HG03139 (cell line): ENCODE results near the gene BPIFB2.

Source experiments
- ATAC-seq: cut with Tn5 transposase; IDR thresholded peaks from one replicate; pipeline ENCODE4 v1.9.1; 2021; ENCODE audit not compliant: unreplicated experiment

Gene BPIFB2

DNA sequence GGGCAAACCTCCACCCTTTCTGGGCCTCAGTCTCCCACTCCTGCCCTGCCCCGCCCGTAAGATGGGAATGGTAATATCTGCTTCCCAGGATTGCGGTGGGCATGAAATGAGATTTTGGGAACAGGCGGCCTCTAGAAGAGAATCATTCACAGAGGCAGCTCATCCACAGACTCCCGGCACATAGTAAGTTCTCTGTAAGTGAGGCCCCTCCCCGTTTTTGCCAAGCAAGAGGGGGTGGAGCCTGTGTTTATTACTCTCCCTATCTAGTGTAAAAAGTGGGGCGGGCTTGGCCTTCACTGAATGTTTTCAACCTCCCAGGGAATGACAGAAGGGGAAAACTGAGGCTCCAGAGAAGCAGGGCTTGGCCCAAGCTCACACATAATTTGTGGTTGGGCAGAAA lies 23.3 kb upstream of the BPIFB2 start:
- ATAC-seq, result no peak

DNA sequence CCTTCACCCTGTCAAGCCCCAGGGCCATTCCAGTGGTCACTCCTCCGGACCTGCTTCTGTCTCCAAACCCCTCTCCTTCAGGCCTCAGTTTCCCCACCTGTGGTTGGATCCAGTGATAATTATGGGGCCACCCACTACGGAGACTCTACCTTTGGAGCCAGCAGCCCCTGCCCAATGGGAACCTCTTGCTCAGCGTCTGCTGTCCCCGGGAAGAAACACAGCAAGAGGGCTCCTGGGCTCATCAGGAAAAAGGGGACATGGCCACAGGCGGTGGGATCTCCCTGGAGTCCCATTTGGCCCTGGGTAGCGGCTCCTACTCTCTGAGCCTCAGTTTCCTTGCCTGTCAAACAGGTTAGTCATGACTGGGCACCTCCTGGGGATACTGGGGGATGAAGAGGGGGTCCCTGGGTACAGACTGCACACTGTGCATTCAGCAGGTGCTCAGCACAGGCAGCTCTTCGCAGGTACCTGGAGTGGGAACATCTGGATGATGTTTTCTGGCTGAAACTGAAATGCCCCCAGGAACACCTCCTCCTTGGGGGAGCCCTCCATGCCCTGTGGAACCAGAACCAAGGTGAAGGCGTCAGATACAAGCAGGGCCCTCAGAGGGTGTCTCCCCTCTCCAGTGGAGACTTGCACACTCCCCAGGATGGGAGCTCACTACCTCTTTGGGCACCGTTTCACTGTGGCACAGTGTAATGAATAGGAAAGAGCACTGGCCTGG lies 22.7 kb upstream of the BPIFB2 start:
- ATAC-seq, result no peak

DNA sequence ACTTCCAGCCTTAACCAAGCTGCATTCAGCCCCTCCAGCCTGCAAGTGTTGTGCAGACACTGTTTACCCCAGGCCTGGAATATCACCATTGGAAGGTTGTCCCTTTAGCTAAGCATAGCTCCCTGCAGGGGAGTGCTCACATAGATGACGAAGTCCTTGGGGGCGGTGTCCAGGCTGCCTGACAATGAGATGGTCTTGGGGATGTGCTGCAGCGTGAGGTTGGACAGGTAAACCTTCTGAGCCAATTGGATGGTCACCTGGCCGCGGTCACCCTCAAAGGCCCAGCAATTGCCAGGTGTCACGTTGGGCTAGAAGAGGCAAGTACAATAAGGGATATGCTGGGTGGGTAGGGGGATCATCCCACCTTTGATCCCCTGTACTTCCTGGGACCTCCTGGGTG lies 21.9 kb upstream of the BPIFB2 start:
- no peak for ATAC-seq

DNA sequence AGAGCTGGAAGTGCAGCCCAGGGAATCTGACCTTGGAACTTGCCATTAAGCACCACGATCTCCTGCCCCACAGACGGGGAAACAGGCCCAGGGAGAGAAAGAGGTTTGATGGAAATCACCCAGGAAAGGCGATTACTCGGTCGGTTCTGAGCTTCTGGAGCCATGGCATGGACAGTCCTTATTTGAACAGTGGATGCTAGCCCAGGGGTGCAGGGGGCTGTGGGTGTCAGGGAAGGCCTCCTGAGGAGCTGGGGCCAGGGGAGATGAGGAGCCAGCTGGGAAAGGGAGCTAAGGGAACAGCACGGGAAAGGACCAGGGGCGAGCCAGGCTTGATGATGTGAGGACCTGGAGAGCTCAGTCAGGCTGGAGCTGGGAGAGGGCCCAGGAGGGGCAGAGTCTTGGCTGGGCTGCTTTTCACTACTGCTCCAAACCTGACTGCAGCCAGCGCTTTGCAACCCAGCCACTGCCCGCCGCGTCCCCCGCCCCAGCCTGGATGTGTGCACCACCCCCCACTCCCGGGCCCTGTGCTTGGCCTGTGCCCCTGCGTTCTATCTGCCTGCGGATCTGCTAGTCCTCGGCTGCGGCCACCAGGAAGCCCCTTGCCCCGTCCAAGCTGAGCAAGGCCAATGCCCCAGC lies 21.1 kb upstream of the BPIFB2 start:
- no peak for ATAC-seq

DNA sequence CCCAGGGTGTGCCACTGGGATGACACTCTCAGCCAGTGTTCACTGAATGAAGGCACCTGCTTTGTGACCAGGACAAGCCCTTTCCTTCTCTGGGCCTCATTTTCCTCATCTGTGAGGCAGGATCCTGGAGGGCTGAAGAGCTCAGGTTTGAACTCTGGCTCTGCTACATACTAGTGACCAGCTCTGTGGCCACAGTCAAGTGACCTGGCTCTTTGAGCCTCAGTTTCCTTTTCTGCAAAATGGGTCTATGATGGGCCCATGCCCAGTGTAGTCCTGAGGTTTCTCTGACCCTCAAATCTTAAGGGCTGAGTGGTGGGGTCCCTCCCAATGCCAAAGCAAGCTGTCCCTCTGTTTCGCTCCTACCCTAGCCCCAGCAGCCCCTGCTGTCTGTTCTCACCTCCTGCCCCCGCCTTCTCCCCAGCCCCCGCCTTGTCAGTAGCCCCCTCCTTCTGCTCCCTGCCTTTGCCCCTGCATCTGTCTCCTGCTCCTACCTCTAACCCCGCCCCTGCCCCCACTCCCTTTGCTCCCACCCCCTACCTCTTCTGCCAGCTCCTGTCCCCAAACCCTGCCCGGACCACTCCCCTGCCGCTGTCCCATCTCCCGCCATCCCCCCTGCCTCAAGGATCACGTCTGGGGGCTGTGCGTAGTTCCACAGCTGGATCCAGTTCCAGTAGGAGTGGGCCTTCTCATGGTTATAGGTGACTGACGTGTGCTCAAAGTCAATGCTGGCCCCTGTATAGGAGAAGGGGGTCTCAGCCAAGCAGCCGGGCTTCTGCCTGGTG lies 20.3 kb upstream of the BPIFB2 start:
- ATAC-seq, result no peak

DNA sequence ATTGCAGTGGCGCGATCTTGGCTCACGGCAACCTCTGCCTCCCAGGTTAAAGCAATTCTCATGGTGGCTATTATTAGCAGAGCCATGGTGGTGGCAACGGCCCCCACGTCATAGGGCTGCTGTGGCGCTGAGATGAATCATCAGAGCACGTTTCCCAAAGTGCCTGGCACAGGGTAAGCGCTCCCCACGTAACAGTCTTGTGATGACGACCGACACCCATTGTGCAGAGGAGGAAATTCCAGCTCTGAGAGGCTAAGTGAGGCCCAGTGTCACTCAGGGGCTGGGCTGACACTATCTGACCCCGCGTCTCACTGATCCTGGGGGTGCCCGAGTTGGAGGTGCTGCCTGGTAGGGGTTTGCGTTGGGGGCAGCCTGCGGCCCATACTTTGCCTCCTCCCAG lies 19.5 kb upstream of the BPIFB2 start:
- no peak for ATAC-seq

DNA sequence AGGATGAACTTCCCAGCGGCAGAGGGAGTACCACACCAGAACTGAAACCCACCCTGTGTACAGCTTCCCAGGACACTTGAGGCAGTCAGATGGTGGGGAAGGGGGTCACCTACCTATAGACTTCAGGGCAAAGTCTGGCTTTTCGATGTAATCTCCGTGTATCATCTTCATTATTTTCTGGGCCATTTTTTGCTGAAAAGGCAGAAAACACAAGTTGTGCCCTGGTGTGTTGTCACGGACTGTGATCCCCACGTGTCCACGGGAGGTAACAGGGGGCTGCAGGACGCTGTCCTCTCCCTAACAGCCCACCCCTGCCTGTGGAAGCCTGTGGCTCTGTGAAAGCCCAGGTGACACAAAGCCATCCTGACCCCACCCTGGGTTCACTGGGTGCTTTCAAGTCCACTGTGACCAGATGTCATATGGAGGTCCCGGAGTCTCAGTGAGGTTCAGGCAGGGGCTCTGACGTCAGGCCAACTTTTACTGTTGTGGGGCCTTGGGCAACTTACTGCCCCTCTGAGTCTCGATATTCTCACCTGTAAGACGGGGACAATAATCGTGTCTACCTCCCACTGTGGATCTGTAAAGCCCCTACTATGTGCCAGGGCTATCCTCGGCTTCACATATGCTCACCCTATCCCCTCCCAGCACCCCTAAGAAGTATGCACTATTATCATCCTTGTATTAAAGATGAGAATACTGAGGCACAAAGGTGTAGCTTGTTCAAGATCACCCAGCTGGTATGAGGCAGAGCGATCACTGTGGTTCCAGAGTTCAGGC lies 17.8 kb upstream of the BPIFB2 start:
- ATAC-seq, result no peak

DNA sequence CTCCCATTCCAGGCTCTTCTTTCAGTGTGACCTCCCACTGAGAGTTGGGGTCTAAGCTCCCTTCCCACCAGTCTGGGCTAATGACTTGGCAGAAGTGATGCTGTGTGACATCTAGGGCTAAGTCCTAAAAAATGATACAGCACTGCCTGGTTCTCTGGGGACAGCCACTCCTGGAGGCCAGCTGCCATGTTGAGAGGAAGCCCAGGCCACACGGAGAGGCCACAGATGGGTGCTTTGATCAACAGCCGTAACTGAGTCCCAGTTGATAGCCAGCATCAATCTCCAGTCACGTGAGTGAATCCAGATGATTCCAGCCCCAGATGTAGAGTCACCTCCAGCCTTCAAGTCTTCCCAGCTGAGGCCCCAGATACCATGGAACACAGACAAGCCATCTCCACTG lies 17.1 kb upstream of the BPIFB2 start:
- no peak for ATAC-seq

DNA sequence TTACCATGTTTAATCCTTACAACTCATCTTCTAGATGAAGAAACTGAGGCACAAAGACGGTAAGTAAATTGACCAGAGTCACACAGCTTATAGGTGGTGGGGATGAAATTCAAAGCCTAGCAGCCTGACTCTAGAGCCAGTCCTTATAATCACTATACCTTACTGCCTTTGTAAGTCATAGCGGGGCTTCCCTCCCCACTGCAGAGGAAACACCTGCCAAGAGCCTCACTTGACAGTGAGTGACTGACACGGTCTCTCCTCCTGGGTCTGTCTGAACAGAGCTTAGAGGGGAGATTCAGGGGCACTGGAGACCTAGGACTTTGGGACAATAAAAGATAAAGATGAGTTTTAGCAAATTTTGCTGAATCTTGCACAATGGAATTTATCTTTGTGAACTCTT lies 16.1 kb upstream of the BPIFB2 start:
- ATAC-seq, result no peak

DNA sequence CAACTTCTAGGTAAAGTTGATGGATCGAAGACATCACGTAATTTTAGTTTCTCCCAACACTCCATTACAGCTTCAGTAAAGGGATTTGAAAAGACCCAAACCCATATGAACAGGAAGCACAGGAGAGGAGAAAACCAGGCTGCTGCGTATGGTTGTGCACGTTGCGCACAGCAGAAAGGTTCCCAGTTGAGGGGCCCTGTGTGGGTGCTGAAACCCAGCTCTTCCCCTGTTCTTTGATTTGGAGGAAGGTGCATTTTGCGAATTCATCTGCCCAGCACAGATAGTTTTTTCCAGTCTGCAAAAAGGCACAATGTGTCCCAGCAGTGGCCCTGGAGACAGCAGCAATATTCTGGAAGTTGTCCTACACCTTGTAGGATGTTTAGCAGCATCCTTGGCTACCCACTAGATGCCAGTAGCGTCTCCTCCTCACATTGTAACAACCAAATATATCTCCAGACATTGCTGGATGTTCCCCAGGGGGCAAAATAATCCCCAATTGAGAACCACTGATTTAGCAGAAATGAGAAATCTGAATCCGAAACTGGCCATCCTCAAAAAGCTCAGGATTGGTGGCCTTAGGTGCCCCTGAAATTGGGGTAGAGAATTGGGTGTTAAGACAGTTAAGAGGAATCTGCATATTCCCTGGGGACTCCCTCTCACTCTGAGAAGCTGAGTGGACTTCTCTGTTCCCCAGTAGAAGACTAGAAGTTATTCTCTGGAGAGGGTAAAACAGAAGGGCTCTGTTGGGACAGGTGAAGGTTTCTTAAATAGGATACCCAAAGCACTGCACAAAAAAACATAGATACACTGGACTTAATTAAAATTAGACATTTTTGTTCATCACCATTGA lies 15.5 kb upstream of the BPIFB2 start:
- no peak for ATAC-seq

DNA sequence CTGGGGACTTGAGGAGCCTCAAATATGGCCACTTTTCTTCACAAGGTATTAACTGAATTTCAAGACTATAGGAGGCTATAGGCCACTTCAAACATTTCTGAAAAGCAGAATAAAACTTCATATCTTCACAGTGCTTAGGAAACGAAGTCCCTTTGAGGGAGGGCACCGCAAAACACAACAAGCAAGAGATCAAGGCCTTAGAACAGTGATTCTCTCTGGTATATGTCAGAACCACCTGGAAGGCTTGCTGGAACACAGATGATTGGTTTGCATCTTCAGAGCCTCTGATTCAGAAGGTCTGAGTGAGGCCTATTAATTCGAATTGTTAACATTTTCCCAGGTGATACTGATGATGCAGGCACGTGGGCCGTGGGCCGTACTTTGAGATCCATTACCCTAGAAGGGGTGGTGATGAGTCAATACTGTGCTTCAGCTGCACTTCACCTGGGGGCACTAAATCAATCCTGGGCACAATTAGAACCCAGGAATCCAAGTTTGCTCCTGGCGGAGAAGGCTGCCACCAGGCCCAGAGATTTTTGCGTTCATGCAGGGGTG lies 13.9 kb upstream of the BPIFB2 start:
- no peak for ATAC-seq

DNA sequence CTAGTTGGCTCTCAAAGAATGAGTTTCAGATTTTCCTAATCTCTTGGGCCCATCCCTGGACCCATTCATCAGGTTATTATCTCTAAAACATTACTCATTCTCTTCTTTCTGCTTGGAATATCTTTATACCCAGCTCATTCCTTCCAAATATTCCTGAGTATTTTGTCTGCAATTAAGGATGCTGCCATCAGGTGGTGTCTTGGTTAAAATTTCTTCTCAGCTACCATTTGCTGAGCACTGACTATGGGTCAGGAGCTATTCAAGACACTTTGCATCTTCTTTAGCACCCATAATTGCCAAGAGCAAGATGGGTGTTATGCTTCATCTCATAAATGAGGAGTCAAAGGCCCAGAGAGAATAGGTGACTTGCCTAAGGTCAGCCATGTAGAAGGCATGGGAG lies 11.7 kb upstream of the BPIFB2 start:
- ATAC-seq, result no peak

DNA sequence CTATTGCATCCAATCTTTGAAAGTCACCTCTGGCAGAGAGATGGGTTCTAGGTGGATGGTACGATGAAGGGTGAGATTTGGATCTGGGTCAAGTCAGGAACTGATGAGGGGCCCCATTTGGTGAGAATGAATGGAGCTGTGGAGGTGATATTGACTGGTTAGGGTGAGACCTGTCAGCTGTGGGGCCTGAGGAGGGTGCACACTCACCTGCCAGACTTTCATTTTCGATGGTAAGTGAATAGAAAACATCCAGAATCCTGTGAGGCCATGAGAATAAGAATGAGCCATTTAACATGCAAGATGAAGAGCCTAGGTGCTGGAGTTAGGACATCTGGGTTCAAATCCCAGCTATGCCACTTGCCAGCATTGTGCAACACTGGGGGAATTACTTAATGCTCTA lies 10.1 kb upstream of the BPIFB2 start:
- ATAC-seq, result no peak

DNA sequence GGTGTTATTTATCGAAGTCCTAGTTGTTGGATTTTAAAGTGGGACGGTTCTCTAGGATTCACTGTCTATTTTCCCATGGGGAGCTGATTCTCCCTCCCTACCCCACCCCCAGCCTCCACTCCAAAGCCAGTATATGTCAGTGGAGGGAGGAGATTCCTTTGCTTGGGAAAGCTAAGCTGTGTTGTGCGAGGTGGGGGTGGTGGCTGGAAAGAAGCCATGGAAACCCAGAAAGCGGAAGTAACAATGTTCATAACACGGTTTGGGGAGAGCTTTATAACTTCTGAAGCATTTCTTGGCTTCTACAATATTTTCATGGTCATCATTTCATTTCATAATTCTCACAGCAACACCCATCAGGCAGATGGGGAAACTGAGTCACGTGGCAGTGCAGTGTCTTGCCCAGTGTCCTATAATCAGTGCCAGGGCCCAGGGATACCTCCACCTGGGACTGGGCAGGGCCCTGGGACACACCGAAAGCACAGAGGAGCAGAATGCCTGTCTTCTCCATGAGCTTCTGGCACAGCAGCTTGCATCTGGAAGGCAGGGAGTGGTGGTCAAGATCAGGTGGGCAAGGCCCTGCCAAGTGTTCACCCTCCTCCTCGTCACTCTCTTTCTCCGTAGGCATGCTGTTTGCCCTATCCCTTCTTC lies 7.8 kb upstream of the BPIFB2 start:
- no peak for ATAC-seq

DNA sequence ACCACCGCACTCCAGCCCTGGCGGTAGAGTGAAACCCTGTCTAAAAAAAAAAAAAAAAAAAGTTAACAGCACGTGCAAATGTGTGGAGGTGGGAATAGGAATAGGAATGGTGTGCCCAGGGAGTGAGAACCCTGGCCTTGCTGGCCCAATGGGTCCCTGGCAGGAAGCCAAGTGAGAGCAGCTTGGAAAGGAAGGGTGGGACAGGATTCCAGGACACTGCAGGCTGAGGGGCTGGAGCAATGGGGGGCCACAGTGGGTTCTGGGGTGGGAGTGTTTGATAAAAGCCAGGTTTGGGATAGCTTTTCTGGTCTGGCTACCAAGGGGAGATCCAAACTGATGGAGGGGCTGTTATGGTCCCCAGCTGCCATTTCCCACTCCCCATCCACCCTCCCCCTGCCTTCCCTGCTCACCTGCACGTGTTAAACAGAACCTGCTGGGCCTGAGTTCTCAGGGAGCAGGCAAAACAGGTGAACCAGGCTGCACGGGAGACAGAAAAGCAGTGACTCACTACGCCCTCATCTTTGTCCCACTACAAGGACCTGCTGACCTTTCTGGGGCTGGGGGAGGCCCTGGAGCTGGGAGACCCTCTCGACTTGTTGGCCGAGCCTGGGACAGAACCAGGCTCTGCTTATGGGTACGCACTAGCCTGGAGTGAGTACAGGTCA lies 6.6 kb upstream of the BPIFB2 start:
- ATAC-seq, result no peak

DNA sequence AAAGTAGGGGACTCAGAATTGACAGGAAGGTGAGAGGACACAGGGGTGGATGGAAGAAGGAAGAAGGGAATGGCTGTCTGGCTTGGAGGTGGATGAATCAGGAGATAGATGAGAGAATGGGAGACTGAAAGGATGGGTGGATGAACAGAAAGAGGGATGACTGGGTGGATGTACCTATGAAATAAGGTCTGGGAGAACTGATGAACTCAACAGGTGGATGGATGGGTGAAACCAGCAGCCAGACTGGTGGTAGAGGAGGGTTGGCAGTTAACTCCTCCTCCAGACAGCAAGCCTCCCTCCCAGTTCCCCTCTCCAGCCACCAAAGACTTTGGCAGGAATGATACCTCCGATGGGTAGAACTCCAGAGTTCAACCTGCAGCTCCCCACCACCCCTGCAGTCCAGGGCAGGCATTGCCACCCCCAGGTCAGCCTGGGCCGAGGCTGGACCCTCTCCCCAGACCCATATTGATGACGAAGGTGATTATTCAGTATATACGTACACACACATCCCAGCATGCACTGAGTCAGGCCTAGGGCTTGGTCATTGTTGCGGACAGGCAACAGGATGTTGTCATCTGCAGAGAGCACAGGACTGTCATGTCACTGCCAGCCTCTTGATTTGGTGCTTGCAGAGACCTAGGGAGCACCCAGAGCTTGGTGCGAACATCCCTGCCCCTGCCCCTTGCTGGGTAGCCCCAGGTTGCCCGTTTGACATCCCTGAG lies 5.3 kb upstream of the BPIFB2 start:
- ATAC-seq, result no peak

DNA sequence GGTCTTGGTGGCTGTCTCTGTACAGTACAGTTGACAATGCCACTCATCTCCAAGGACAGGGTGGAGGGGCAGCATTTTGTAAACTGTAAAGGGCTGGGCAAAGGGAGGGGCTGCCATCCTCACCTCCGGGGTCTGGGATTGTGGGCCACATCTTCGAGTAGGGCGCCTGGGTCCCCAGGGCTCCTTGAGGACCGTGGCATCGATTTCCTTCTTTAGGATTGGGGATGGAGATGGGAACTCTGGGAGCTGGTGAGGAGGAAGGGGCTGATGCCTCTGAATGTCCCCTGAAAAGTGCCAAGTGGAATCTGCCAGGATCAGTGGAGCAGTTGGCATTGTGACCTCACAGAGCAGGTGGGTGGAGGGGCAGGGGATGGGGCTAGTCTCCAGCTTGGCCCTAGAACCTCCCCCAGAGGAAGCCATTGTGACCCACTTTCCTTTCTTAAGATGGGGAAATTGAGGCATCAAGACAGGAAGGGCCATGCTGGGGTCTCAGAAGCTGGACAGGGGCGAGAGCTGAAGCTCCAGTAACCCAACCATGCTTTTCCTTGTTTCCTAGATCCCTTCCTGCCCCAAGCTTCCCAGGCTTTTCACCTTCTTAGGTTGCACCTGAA lies 3.3 kb upstream of the BPIFB2 start, which contains the start of gene SUN5:
TSS of gene SUN5 (minus strand) at position 293 of the 611 bp plus-strand sequence. CDS start at position 200, 93 bp downstream.
- ATAC-seq, result no peak

DNA sequence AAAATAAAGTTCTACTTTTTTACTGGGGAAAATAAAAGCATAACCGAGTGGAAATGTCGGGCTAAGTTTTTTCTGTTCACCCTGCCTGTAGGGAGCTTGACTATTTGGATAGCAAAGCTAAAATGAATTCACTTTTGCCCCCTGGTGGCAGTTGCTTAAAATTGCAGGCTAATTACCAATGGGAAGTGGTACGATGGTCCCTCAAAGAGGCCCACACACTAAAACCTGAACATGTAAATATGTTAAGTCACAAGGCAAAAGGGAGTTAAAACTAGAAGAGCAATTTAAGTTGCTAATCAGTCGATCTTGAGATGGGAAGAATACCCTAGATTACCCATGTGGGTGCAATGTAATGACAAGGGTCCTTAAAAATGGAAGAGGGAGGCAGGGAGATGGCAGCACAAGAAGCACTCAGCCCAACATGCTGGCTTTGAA lies 2.4 kb upstream of the BPIFB2 start:
- no peak for ATAC-seq
